Measurements from ENCODE around the gene SLC44A3. TPM values are rescaled to one million over a fixed set of nuclear protein-coding genes. Genes with fewer than 3 reads are reported as not detected.
"Not testable (repeated sequence)": the region's sequence is repeated elsewhere in the genome, so short reads cannot be mapped to it uniquely, and the experiment has no call there.

The SLC44A3 gene
- total RNA-seq, 2 donors from 2014 or later: 0.56 TPM; not detected in 1

DNA sequence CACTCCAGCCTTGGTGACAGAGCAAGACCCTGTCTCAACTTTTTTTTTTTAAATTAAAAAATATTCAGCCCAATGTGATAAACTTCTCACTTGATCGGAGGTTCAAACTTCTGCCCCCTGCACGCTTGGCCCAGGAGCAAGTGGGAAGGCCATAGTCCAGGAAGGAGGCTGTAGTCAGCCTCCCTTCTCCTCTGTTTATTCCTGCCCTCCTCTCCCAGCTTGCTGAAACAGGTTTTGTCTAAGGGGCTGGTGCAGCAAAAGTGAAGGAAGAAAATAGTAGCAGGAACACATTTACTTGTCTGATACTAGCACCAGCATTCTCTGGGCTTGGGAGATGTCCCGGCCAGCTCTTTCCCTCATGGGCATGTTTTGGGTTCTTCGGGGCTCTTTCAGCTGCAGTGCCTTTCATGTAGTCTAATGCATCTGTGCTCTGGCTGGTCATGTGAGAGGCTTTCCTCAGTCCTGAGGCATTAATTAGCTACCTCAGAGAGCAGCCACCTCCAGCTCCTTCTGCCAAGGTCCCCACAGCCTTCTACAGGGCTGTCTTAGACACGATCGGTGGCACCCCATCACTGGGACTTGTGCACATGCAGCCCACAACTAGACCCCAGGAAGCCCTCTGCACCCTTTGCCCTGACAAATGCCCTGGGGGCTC lies 12.9 kb downstream of the SLC44A3 start:
- Mint-ChIP-seq H3K27me3 (peaks cover 13% of the 10 kb centered on the region), H3K4me1 (no peaks in the 10 kb centered on the region), H3K27ac (no peak overlapping the region), H3K36me3 (ENCODE audit: low read depth) (no peaks in the 10 kb centered on the region), H3K4me3 (no peak overlapping the region), H3K9me3 (no peaks in the 10 kb centered on the region)
- no peak for ATAC-seq (replicated peaks)

DNA sequence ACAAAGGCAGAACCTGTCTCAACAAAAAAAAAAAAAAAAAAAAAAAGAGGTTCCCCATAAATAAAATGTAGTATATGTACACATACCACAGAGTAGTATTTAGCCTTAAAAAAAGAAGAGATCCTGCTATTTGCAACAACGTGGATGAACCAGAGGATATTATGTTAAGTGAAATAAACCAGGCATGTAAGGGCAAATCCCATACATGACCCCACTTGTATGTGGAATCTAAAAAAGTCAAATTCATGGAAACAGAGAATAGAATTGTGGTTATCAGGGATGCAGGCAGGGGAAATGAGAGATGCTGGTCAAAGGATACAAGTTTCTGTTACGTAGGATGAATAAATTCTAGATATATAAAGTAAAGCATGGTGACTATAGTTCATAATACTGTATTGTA lies 16.7 kb downstream of the SLC44A3 start:
- no peaks in the 10 kb centered on the region for H3K9me3 Mint-ChIP-seq
- peaks cover 8% of the 10 kb centered on the region for H3K27me3 Mint-ChIP-seq
- no peaks in the 10 kb centered on the region for H3K36me3 Mint-ChIP-seq (ENCODE audit: low read depth)
- H3K27ac Mint-ChIP-seq: no peak overlapping the region
- no peaks in the 10 kb centered on the region for H3K4me1 Mint-ChIP-seq
- H3K4me3 Mint-ChIP-seq: no peak overlapping the region
- ATAC-seq (replicated peaks): no peak

DNA sequence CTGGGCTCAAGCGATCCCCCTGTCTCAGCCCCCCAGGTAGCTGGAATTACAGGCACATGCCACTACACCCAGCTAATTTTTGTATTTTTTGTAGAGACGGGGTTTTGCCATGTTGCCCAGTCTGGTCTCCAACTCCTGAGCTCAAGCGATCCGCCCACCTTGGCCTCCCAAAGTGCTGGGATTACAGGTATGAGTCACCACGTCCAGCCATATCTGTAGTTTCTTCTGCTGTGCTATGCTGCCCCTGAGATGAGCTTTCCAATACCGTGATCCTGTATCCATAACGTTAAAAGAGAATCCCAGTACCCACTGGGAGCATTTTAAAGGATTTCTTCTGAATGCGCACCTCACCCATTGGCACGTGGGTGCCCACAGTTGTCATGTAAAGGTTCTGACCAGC lies 20.2 kb downstream of the SLC44A3 start:
- not testable (repeated sequence) for H3K4me3 Mint-ChIP-seq; H3K27ac Mint-ChIP-seq; H3K4me1 Mint-ChIP-seq; H3K9me3 Mint-ChIP-seq; H3K36me3 Mint-ChIP-seq (ENCODE audit: low read depth); ATAC-seq (replicated peaks)
- H3K27me3 Mint-ChIP-seq: peaks cover 16% of the 10 kb centered on the region

DNA sequence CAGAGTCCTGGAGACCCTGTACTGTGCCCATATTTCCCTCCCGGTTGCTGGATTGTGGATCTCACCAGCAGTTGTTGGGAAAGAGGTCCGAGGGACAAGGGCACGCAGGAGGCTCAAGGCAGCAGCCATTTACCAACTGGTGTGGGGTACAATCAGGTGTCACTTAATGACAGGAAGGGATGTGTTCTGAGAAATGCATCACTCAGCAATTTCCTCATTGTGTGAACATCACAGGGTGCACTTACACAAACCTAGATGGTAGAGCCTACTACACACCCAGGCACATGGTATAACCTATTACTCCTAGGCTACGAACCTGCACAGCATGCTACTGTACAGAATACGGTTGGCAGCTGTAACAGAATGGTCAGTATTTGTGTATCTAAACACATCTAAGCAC lies 20.7 kb downstream of the SLC44A3 start:
- H3K9me3 Mint-ChIP-seq: no peaks in the 10 kb centered on the region

DNA sequence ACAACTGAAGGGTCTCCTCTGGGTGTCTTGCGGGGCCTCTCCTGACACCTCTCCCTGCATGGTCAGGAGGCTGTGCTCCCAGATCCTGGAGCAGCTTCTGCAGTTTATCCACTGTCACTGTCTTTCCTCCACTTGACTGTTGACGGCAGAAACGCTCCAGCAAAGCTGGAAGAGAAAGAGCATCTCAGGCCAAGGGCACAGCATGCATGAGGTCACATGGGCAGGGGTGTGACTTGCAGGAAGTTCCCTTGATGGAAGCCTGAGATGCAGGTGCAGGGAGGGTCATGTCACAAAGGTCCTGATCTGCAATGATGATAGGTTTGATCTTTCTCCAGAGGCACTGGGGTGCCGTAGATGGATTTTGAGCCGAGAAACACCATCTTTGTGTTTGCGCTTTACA lies 23.3 kb downstream of the SLC44A3 start:
- Mint-ChIP-seq H3K36me3 (ENCODE audit: low read depth) (no peaks in the 10 kb centered on the region), H3K27me3 (peaks cover 16% of the 10 kb centered on the region), H3K4me1 (no peaks in the 10 kb centered on the region), H3K9me3 (no peaks in the 10 kb centered on the region), H3K4me3 (no peak overlapping the region), H3K27ac (no peak overlapping the region)
- no peak for ATAC-seq (replicated peaks)

More for the DNA sequence above, 20.7 kb downstream of the SLC44A3 start:
- Mint-ChIP-seq H3K36me3 (ENCODE audit: low read depth) (no peaks in the 10 kb centered on the region), H3K27ac (no peak overlapping the region), H3K4me3 (no peak overlapping the region), H3K4me1 (no peaks in the 10 kb centered on the region), H3K27me3 (peaks cover 16% of the 10 kb centered on the region)
- ATAC-seq (replicated peaks): no peak

DNA sequence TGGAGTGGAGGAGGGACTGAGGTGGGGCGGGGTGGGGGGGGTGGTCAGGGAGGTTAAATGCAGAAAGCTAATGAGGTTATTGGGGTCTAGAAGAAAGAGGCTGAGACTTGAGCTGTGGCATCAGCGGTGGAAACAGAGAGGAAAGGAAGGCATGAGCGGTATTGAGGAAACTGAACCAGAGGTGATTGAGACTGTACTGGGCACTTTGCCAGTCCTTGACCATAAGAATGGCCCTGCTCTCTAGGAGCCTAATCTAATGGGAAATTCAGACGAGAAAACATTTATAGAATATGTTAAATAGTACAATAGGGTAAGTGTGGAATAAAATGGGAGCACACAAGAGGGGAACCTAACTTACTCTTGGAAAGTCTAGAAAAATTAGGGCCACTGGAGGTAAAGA lies 23.7 kb downstream of the SLC44A3 start:
- H3K27me3 Mint-ChIP-seq: peaks cover 18% of the 10 kb centered on the region
- no peaks in the 10 kb centered on the region for H3K9me3 Mint-ChIP-seq
- H3K4me1 Mint-ChIP-seq: no peaks in the 10 kb centered on the region
- H3K4me3 Mint-ChIP-seq: no peak overlapping the region
- no peak overlapping the region for H3K27ac Mint-ChIP-seq
- H3K36me3 Mint-ChIP-seq (ENCODE audit: low read depth): no peaks in the 10 kb centered on the region
- ATAC-seq (replicated peaks): no peak

DNA sequence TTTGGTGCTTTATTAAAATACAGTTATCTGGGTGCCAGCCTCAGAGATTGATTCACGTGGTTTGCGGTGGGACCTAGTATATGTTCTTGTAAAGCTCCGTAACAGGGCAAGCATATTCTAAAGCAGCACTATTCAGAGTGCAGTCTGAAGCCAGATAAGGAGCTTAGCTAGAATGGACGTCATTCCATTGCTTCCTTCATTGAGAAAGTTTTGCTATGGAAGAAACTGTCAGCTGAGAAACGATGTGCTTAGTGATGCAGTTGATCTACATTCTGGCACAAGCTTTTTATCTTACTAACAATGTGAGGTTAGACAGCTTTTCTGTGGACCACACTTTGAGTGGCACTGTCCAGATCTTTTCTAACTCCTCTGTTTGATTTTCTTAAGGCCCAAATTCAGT lies 26.2 kb downstream of the SLC44A3 start:
- Mint-ChIP-seq H3K36me3 (ENCODE audit: low read depth) (no peaks in the 10 kb centered on the region), H3K4me1 (no peaks in the 10 kb centered on the region), H3K27ac (no peak overlapping the region), H3K27me3 (peaks cover 18% of the 10 kb centered on the region), H3K4me3 (no peak overlapping the region), H3K9me3 (no peaks in the 10 kb centered on the region)
- no peak for ATAC-seq (replicated peaks)

DNA sequence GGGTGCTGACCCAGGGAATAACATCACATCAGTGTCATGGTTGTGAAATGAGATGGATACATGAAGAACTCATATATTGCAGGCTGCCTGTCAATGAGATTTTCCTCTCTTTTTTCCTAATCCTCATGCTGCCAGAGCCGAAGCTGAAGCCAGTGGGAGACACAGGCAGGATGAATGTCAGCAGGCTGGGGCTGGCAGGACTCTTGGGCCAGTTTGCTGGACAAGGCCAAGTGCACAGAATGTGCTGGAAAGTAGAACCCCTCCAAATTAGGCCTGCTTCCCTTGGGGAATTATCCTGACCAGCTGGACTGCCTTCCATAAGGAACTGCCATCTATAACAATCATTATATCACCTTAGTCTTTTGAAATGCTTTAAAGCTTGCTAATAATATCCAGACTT lies 31.4 kb downstream of the SLC44A3 start:
- H3K4me3 Mint-ChIP-seq: no peak overlapping the region
- H3K9me3 Mint-ChIP-seq: no peaks in the 10 kb centered on the region
- peaks cover 3% of the 10 kb centered on the region for H3K27me3 Mint-ChIP-seq
- no peaks in the 10 kb centered on the region for H3K36me3 Mint-ChIP-seq (ENCODE audit: low read depth)
- no peaks in the 10 kb centered on the region for H3K4me1 Mint-ChIP-seq
- no peak for ATAC-seq (replicated peaks)
- no peak overlapping the region for H3K27ac Mint-ChIP-seq

DNA sequence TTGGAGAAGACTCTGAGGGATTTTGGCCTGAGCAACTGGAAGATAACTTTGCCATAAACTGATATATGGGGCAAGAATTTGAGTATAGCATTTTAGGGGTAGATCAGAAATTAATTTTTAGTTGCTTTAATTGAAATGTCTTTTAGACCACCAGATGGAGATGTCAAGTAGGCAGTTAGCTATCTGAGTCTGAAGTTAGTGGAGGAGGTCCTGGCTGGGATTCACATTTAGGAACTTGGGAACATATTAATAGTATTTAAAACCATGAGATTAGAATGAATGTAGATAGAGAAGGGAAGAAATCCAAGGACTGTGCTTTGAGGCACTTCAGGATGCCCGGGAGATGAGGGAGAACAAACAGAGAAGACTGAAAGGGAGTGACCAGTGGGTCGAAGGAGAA lies 32.6 kb downstream of the SLC44A3 start:
- H3K4me3 Mint-ChIP-seq: no peak overlapping the region
- ATAC-seq (replicated peaks): no peak
- H3K27ac Mint-ChIP-seq: no peak overlapping the region
- peaks cover 3% of the 10 kb centered on the region for H3K27me3 Mint-ChIP-seq
- no peaks in the 10 kb centered on the region for H3K4me1 Mint-ChIP-seq
- H3K9me3 Mint-ChIP-seq: no peaks in the 10 kb centered on the region
- H3K36me3 Mint-ChIP-seq (ENCODE audit: low read depth): no peaks in the 10 kb centered on the region

DNA sequence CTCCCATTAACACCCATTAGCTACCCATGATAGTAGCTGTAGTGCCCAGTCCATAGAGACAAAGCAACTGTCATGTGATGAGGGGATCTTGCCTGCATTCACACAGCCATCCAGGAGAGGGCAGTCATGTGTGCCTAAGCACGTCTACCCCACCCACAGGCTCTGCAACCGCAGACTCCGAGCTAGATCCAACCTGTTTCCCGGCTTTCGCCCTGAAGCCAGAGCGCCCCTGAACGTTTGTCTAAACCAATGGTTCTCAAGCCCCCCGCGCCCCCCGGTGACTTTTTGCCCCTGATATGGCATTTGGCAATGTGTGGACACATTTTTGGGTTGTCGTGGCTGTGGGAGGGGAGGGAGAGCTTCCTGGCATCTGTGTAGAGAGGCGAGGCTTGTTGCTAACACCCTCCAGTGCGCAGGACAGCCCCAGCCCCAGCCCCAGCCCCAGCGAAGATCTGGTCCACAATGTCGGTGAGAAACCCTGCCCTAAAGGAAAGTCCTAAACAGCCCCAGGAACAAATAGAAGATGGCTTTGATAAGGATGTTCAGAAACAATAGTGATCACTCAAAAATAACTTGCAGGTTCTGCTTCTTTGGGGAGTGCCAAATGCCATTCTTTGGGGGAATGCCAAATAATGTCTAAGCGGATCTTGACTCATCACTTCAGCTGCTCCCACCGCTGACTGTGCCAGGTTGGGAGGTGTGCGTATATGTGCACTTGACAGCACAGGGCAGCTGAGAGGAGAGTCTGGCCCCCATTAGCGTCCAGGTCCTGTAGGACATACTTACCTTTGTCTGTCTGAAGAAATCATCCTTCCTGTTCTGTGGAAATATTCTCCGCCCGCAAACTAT lies 34.5 kb downstream of the SLC44A3 start:
- peak; percentile 95 for ATAC-seq (replicated peaks)
- Mint-ChIP-seq H3K4me1 (no peaks in the 10 kb centered on the region), H3K4me3 (no peak overlapping the region), H3K27ac (no peak overlapping the region), H3K9me3 (no peaks in the 10 kb centered on the region), H3K27me3 (peaks cover 4% of the 10 kb centered on the region), H3K36me3 (ENCODE audit: low read depth) (no peaks in the 10 kb centered on the region)

DNA sequence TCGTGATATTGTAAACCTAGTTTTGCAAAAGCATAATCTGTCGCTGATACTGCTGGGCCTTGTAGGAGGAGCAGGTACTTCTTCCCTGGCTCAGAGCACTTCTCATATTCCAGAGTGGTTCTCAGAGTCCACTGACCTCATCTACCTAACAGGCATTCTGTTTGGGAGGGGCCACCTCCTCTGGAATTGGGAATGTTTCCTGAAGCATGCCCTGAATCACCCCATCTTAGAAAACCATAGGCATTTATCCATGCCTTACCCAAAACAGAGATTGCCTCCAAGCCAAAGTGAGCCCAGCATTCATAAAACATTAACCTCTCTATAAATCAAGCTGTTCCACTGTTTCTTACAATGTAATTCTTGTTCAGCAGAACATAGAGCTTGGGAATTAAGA lies 35.1 kb downstream of the SLC44A3 start:
- Mint-ChIP-seq H3K36me3 (ENCODE audit: low read depth) (no peaks in the 10 kb centered on the region), H3K4me3 (no peak overlapping the region), H3K27me3 (peaks cover 10% of the 10 kb centered on the region), H3K4me1 (no peaks in the 10 kb centered on the region), H3K9me3 (no peaks in the 10 kb centered on the region), H3K27ac (no peak overlapping the region)
- no peak for ATAC-seq (replicated peaks)

DNA sequence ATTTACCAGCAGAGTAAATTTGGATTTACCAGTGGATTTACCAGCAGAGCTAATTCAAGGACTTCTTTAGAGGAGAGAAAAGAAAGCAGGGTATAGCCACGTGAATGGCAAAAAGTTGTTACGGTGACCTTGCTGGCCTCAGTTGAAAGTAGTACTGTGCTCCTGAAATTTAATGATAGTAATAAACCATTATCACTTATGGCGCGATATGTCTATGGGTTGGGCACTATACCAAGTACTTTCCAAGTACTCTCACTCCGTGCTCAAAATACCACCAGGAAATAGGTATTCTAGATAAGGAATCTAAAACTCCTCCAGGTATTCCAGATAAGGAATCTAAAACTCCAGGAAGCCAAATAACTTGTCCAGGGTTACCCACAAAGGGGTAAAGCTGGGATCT lies 35.8 kb downstream of the SLC44A3 start:
- no peak for ATAC-seq (replicated peaks)
- no peaks in the 10 kb centered on the region for H3K36me3 Mint-ChIP-seq (ENCODE audit: low read depth)
- H3K9me3 Mint-ChIP-seq: no peaks in the 10 kb centered on the region
- H3K4me1 Mint-ChIP-seq: no peaks in the 10 kb centered on the region
- no peak overlapping the region for H3K4me3 Mint-ChIP-seq
- H3K27ac Mint-ChIP-seq: no peak overlapping the region
- peaks cover 10% of the 10 kb centered on the region for H3K27me3 Mint-ChIP-seq

DNA sequence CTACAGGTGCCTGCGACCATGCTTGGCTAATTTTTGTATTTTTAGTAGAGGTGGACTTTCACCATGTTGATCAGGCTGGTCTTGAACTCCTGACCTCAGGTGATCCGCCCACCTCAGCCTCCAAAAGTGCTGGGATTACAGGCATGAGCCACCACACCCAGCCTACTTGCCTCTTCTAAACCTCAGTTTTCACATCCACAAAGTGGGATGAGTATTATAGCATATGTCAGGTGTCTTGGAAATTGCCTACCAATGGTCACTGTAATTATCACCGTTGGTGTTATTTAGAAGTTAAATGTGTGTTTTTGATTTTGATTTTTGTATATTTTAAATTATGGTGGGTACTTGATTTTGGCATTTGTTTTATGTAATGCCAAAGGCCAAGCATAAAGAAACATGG lies 36.7 kb downstream of the SLC44A3 start:
- Mint-ChIP-seq H3K27me3 (peaks cover 10% of the 10 kb centered on the region), H3K27ac (no peak overlapping the region), H3K4me3 (no peak overlapping the region), H3K9me3 (no peaks in the 10 kb centered on the region), H3K36me3 (ENCODE audit: low read depth) (no peaks in the 10 kb centered on the region), H3K4me1 (no peaks in the 10 kb centered on the region)
- no peak for ATAC-seq (replicated peaks)

DNA sequence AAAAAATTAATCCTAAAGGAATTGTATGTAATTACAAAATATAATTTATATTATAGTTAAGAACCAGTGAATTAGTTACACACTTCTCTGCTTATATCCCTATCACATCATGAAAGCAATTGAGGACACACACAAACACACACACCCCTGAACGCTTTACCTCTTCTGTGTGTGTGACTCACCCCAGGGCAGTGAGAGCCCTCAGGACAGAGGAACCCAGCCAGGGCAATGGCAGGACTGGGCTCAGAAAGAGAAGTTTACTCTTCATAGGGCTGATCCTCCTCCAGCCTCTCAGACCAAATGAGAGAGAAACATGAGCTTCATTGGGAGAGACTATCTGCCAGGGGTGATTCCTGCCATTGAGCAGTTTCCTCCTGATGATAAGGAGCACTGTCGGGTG lies 38.1 kb downstream of the SLC44A3 start:
- H3K4me3 Mint-ChIP-seq: no peak overlapping the region
- ATAC-seq (replicated peaks): no peak
- no peaks in the 10 kb centered on the region for H3K36me3 Mint-ChIP-seq (ENCODE audit: low read depth)
- no peak overlapping the region for H3K27ac Mint-ChIP-seq
- H3K9me3 Mint-ChIP-seq: no peaks in the 10 kb centered on the region
- H3K4me1 Mint-ChIP-seq: no peaks in the 10 kb centered on the region
- peaks cover 10% of the 10 kb centered on the region for H3K27me3 Mint-ChIP-seq

DNA sequence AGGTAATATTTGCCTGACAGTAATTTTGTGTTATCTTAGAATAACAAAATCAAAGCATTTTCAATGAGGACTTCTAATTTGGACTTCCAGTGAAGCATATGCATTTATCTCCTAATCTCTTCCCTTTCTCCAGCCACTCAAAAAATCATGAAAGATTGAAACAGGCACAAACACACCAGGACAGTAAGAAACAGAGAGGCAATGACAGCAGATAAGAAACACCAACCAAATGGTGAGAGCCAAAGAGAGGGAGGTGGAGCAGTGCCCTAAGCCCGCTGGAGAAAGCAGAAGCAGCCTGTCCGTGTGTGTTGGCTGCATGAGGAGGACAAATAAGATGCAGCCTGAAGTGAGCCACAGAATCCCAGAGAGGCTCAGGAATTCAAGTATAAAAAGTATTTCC lies 39.0 kb downstream of the SLC44A3 start:
- H3K4me1 Mint-ChIP-seq: no peaks in the 10 kb centered on the region
- ATAC-seq (replicated peaks): no peak
- peaks cover 10% of the 10 kb centered on the region for H3K27me3 Mint-ChIP-seq
- H3K36me3 Mint-ChIP-seq (ENCODE audit: low read depth): no peaks in the 10 kb centered on the region
- no peak overlapping the region for H3K4me3 Mint-ChIP-seq
- no peak overlapping the region for H3K27ac Mint-ChIP-seq
- no peaks in the 10 kb centered on the region for H3K9me3 Mint-ChIP-seq

All from activated T-helper 17 cell treated with anti-CD3 and anti-CD28 coated beads, Interleukin-2, amount 50 U/mL, for 72 hours (primary cell).